ENCODE data around the gene TNFSF10. TPM values are rescaled to one million over a fixed set of nuclear protein-coding genes. Genes with fewer than 3 reads are reported as not detected.

Gene TNFSF10
- total and polyA plus RNA-seq, 2 of the 4 experiments (the other 2 are of a cell fraction): 0.63 to 1.3 TPM

GRCh38 chr3:172544404-172544803, 21.2 kb upstream of the TNFSF10 start:
- no peak overlapping the region for H3K9ac ChIP-seq (ENCODE audit: low read depth, low read length)
- H3K9me1 ChIP-seq (ENCODE audit: insufficient read depth, low read length): no peaks in the 10 kb centered on the region; the same call in 1 of the 2 replicates
- no TSS peak for BruUV-seq (replicated peaks)
- no peak overlapping the region for H3K4me2 ChIP-seq (ENCODE audit: low read depth, low read length)
- dilution Hi-C loops (cut with HindIII; ENCODE audit: low sequenced_read_pairs, unreplicated experiment): no loop called here
- no peak overlapping the region for H3K4ac ChIP-seq (ENCODE audit: low read depth, low read length)
- no peaks in the 10 kb centered on the region for H3K27me3 ChIP-seq (ENCODE audit: control insufficient read depth, insufficient read depth, low read length)
- no peak overlapping the region for H4K91ac ChIP-seq (ENCODE audit: insufficient read depth, low read depth, low read length)
- ATAC-seq (ENCODE audit: low read depth): no peak
- H2AFZ ChIP-seq (replicated peaks; ENCODE audit: low read length, poor library complexity): no peak overlapping the region
- no peaks in the 10 kb centered on the region for H3K36me3 ChIP-seq (ENCODE audit: control insufficient read depth, insufficient read depth, low read length)
- H3K14ac ChIP-seq (replicated peaks; ENCODE audit: low read depth, low read length): no peak overlapping the region
- no peak overlapping the region for H3K4me3 ChIP-seq (ENCODE audit: insufficient read depth, low read depth, low read length)
- H3K27ac ChIP-seq (ENCODE audit: insufficient read depth, low read length): no peak overlapping the region
- ChIA-PET CTCF (interaction anchor here (0.6 kb wide), 1 partner anchor 81 kb away, joined by 3 read pairs; no protein-coding TSS in a partner anchor), POLR2A (ENCODE audit: unreplicated experiment) (no interaction called here)
- H3K4me1 ChIP-seq (ENCODE audit: control insufficient read depth, insufficient read depth, low read length): peaks cover 3% of the 10 kb centered on the region
- no peak overlapping the region for H2BK120ac ChIP-seq (ENCODE audit: low read depth, low read length)
- no peak overlapping the region for H2BK5ac ChIP-seq (ENCODE audit: low read depth, low read length, poor library complexity, severe bottlenecking)
- H2BK20ac ChIP-seq (ENCODE audit: low read depth, low read length): no peak overlapping the region
- TF ChIP-seq POLR2A (IDR thresholded peaks at IDR 0.05; ENCODE audit: low read depth, low read length) (no peak), SMC3 (IDR thresholded peaks at IDR 0.05; ENCODE audit: low read depth, low read length) (no peak)
- DNase-seq: no peak
- H3K56ac ChIP-seq (ENCODE audit: extremely low read depth, insufficient read depth, low read length): no peak overlapping the region
- in situ Hi-C loops (cut with MboI; ENCODE audit: low sequenced_read_pairs): no loop called here
- H4K20me1 ChIP-seq (ENCODE audit: insufficient read depth, low read length): no peaks in the 10 kb centered on the region
- no peaks in the 10 kb centered on the region for H3K79me1 ChIP-seq (ENCODE audit: low read depth in 1 of 2, low read length in 2 of 2)
- intact Hi-C loops (cut with micrococcal nuclease): no loop called here
- H4K8ac ChIP-seq (ENCODE audit: low read depth in 2 of 2, low read length in 2 of 2): no peak overlapping the region
- H3K23ac ChIP-seq (ENCODE audit: low read depth, low read length): no peak overlapping the region
- H2AK9ac ChIP-seq (replicated peaks; ENCODE audit: low read depth, low read length, poor library complexity): no peak overlapping the region
- no peak overlapping the region for H2AK5ac ChIP-seq (ENCODE audit: low read depth, low read length)
- no CpG with 5 or more reads among the region's 2 CpGs for WGBS, 2 experiments (ENCODE audit: extremely low coverage in 2 of 2, insufficient read length in 1 of 2)
- H4K5ac ChIP-seq (ENCODE audit: low read depth, low read length): no peak overlapping the region
- no peaks in the 10 kb centered on the region for H3K9me3 ChIP-seq (ENCODE audit: control insufficient read depth, insufficient read depth, low read length)
- no peak overlapping the region for H2BK15ac ChIP-seq (ENCODE audit: low read depth, low read length)
- no peak overlapping the region for H3K18ac ChIP-seq (ENCODE audit: low read depth, low read length)
